T-cell (primary cell): Measurements from ENCODE around the gene NPC1. TPM values are rescaled to one million over a fixed set of nuclear protein-coding genes. Genes with fewer than 3 reads are reported as not detected.

ENCODE experiments used
- ATAC-seq, 4 experiments: fragments of 200-7000 bp in 3 of 4; fragments of 150-1000 bp in 1 of 4; cut with Tn5 transposase; replicated peaks in 1 of 4; 1 replicate in 3 of 4; 2 replicates in 1 of 4; pipeline ENCODE4 v1.10.0; 2021; ENCODE audit warnings: moderate library complexity in 3 of 4, mild to moderate bottlenecking in 2 of 4, moderate number of reproducible peaks in 1 of 4
- CTCF ChIA-PET, 2 donors: fragments of 300-600 bp; sonication (Branson Sonifier 250); formaldehyde crosslinking; loops; one replicate each; lab custom pipeline; 2022; ENCODE audit warnings: antibody characterized with exemption in 2 of 2; lab: Charles Lee
- POLR2A ChIA-PET, 2 donors: fragments of 300-600 bp; sonication (Branson Sonifier 250); formaldehyde crosslinking; loops; one replicate each; lab custom pipeline; 2022; ENCODE audit warnings: antibody characterized with exemption in 2 of 2; lab: Charles Lee
- DNase-seq, 35 experiments: peaks; one replicate each; pipeline versions ENCODE4 v3.0.0 to v3.0.0-alpha.2; 2013 to 2023
- H3K27ac ChIP-seq: one replicate; pipeline ENCODE4 v1.5.1; 2013; ENCODE audit warnings: low read length
- H3K27me3 ChIP-seq, 2 experiments: replicated peaks in 1 of 2; 1 replicate in 1 of 2; 2 replicates in 1 of 2; pipeline versions ENCODE4 v1.6.1 to v1.7.0; 2013; ENCODE audit warnings: low read length in 1 of 2, mixed read lengths in 1 of 2; ENCODE audit not compliant: control insufficient read depth in 2 of 2, insufficient read depth in 2 of 2; ENCODE audit errors: extremely low read depth in 1 of 2
- H3K36me3 ChIP-seq, 2 donors: 1 replicate in 1 of 2; 2 replicates in 1 of 2; pipeline versions ENCODE4 v1.6.1 to v1.7.0; 2013; ENCODE audit warnings: low read length in 1 of 2; ENCODE audit not compliant: control insufficient read depth in 2 of 2, insufficient read depth in 1 of 2; ENCODE audit errors: extremely low read depth in 1 of 2
- H3K4me1 ChIP-seq, 2 experiments: 1 replicate in 1 of 2; 2 replicates in 1 of 2; pipeline versions ENCODE4 v1.6.1 to v1.7.0; 2013; ENCODE audit warnings: low read length in 2 of 2, mixed read lengths in 1 of 2; ENCODE audit not compliant: insufficient read depth in 2 of 2, control insufficient read depth in 1 of 2; ENCODE audit errors: extremely low read depth in 1 of 2
- H3K4me3 ChIP-seq, 2 donors: 1 replicate in 1 of 2; 2 replicates in 1 of 2; pipeline versions ENCODE4 v1.5.1 to v1.7.0; 2013; ENCODE audit warnings: mild to moderate bottlenecking in 2 of 2, low read length in 1 of 2, moderate library complexity in 1 of 2; ENCODE audit not compliant: control insufficient read depth in 1 of 2; ENCODE audit errors: extremely low read depth in 1 of 2
- H3K9me3 ChIP-seq: 2 replicates; pipeline ENCODE4 v1.7.0; 2013
- H3K27ac Mint-ChIP-seq, 2 donors: one replicate each; pipeline ENCODE4 v1.8.0; 2020 to 2021; ENCODE audit warnings: mild to moderate bottlenecking in 2 of 2, mixed read lengths in 2 of 2
- H3K27me3 Mint-ChIP-seq, 2 donors: one replicate each; pipeline ENCODE4 v1.8.0; 2021 to 2022; ENCODE audit warnings: mixed read lengths in 2 of 2
- H3K36me3 Mint-ChIP-seq: one replicate; pipeline ENCODE4 v1.8.0; 2021; ENCODE audit warnings: mixed read lengths
- H3K4me1 Mint-ChIP-seq, 3 donors: one replicate each; pipeline ENCODE4 v1.8.0; 2020 to 2022; ENCODE audit warnings: mixed read lengths in 3 of 3, mild to moderate bottlenecking in 1 of 3
- H3K4me3 Mint-ChIP-seq, 3 donors: one replicate each; pipeline ENCODE4 v1.8.0; 2020 to 2022; ENCODE audit warnings: mild to moderate bottlenecking in 3 of 3, mixed read lengths in 3 of 3, moderate library complexity in 3 of 3
- H3K9me3 Mint-ChIP-seq, 3 donors: one replicate each; pipeline ENCODE4 v1.8.0; 2020 to 2022; ENCODE audit warnings: mixed read lengths in 3 of 3
- WGBS: methylation state at CpG from one replicate; pipeline ENCODE4 v1.1.5; 2013; ENCODE audit warnings: missing lambda C conversion rate; ENCODE audit not compliant: insufficient coverage; 5-methylcytosine and 5-hydroxymethylcytosine counted together
- total RNA-seq, 35 experiments: library from RNA in 6 of 35; stranded (reverse) in 6 of 35; fragments of 120-200 nt in 1 of 35; gene quantifications; one replicate each; pipeline versions ENCODE4 v1.2.1 to v1.2.4 and lab custom pipeline; 2013 to 2026

Gene NPC1
- total RNA-seq, 5 donors from 2014 or later (not counting 1 experiment from before 2014, with no cell fraction given) = 35.2 to 52.7 (median 39.4) TPM

DNA sequence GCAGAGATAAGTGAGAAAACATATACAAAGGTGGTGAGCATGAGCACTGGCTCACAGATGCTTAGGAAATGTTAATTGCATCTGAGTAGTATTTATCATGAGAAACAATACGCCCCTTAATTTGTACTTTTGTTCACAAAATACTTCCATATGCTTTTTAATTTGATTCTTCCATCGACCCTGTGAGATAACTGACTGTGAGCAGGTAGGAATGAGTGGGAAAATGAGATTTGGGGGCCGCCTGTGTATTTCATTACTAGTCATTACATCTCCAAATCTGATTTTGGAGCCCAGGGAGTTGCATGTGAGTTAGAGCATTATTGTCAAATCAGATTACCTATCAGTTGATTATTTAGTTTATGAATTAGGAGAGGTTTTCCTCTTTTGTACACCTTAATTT is 36.7 kb upstream of the NPC1 start:
- Histone ChIP-seq H3K4me1 (peaks cover 0 to 14% of the 10 kb centered on the region in 2 experiments), H3K9me3 (no peaks in the 10 kb centered on the region), H3K36me3 (no peaks in the 10 kb centered on the region), H3K27ac (no peak overlapping the region), H3K4me3 (no peak overlapping the region), H3K27me3 (peaks cover 10 to 36% of the 10 kb centered on the region in 2 experiments)
- Mint-ChIP-seq H3K27ac (no peak overlapping the region), H3K9me3 (no peaks in the 10 kb centered on the region), H3K4me1 (peaks cover 0 to 21% (median 3%) of the 10 kb centered on the region in 3 donors), H3K27me3 (peaks cover 31 to 35% of the 10 kb centered on the region in 2 donors), H3K4me3 (no peak overlapping the region), H3K36me3 (no peaks in the 10 kb centered on the region)
- DNase-seq (no peak), ATAC-seq (no peak)
- POLR2A ChIA-PET = no interaction called here
- CTCF ChIA-PET = interaction anchor here in 1 of 2 donors (5.8 kb wide), 1 partner anchor 79 kb away, joined by 41 read pairs; no protein-coding TSS in a partner anchor
- no CpG with 5 or more reads among the region's 3 CpGs for WGBS

DNA sequence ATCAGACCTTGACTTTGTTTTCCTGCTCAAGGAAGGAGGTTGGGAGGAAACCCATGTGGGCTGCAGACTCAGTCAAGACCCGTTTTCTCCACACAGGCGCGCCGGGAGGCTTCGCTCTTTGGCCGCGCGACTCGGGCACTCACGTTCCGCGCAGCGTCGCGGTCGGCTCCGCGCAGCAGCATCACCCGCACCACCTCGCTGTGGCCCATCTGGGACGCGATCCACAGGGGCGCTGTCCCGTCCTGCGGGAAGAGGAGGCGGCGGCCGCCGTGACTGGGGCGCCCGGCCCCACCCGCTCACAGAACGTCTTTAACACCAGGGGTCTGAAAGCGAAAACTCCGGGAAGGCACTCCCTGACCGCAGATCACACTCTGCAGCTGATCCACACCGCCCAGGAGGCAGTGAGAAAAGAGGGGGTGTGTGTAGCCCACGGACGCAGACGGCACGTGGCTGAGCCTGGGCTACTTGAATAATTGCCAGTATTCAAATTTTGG is 33.1 kb upstream of the NPC1 start:
- H3K27me3 ChIP-seq = peaks cover 10 to 38% of the 10 kb centered on the region in 2 experiments
- 2% methylated on average over 31 of the region's 41 CpGs for WGBS
- H3K27me3 Mint-ChIP-seq = peaks cover 34 to 39% of the 10 kb centered on the region in 2 donors
- ChIA-PET POLR2A (no interaction called here), CTCF (interaction anchor here in 1 of 2 donors (0.6 kb wide), 1 partner anchor 434 kb away, joined by 5 read pairs; no protein-coding TSS in a partner anchor)
- H3K36me3 ChIP-seq = no peaks in the 10 kb centered on the region
- H3K4me3 ChIP-seq = peak overlapping the region; percentile 34 to 52
- H3K9me3 Mint-ChIP-seq = no peaks in the 10 kb centered on the region
- peak in 3 of 4 experiments; percentile 34 to 59 (median 47) for ATAC-seq
- H3K27ac Mint-ChIP-seq = peak overlapping the region in 1 of 2 donors; percentile 62
- peaks cover 0 to 15% (median 3%) of the 10 kb centered on the region in 3 donors for H3K4me1 Mint-ChIP-seq
- peak overlapping the region; percentile 53 to 63 (median 59) for H3K4me3 Mint-ChIP-seq
- no peak overlapping the region for H3K27ac ChIP-seq
- H3K4me1 ChIP-seq = peaks cover 0 to 14% of the 10 kb centered on the region in 2 experiments
- no peaks in the 10 kb centered on the region for H3K36me3 Mint-ChIP-seq
- peak in 4 of 35 experiments; percentile 2 to 25 (median 8) for DNase-seq
- no peaks in the 10 kb centered on the region for H3K9me3 ChIP-seq

DNA sequence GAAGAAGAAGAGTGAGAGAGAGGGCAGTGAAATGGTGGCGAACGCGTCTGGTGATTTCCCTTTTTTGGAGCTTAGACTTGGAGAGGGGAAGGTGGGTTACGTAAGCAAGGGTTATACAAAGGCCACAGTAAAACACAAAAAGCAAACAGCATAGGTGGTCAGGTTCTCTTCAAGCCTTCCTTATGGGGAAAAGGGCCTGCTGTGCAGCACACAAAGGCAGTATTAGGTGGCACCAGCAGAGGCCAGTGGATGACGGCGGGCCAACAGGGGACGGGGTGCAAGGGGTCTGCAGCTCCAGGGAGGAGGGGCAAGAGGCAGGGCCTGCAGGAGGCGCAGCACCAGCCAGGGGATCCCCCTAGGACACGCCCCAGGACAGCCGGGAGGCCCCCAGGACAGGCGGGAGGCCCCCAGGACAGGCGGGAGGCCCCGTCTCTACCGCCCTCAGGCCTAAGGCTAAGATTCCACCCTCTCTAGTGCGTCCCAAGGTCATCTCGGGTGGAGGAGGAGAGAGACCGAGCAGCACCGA is 32.6 kb upstream of the NPC1 start:
- peaks cover 34 to 39% of the 10 kb centered on the region in 2 donors for H3K27me3 Mint-ChIP-seq
- no peak overlapping the region for H3K27ac Mint-ChIP-seq
- POLR2A ChIA-PET = no interaction called here

DNA sequence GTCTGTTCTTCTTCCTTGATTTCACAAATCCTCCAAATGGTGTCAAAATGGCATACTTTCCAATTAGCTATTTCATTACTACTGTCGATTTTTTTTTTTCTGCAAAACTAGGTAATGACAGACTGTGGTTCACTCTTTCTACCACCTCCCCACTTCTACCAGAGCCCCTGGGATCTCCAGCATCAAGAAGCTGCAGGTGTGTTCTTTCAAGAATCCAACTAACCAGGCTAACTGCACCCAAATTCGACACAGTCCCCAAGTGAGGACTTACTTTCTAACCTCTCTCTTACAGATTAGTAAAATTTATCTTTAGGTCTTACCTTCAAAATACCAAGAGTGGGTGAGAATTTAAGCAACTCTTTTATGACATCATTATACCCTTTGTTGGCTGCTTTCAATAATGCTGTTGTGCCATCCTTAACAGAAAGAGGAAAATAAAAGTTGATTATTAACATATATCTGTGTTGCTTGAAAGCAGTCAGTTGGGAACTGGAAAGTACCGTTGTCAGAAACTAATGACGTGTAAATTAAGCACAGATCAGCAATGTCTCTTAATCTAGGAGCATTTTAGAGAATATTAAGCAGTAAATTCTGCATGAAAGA is 31.2 kb upstream of the NPC1 start:
- H3K4me3 ChIP-seq = no peak overlapping the region
- H3K4me1 Mint-ChIP-seq = peaks cover 0 to 15% (median 3%) of the 10 kb centered on the region in 3 donors
- no peaks in the 10 kb centered on the region for H3K36me3 ChIP-seq
- ATAC-seq = no peak
- H3K27me3 ChIP-seq = peaks cover 10 to 41% of the 10 kb centered on the region in 2 experiments
- ChIA-PET CTCF (no interaction called here), POLR2A (no interaction called here)
- 79% methylated on average over 3 of the region's 4 CpGs for WGBS
- peaks cover 0 to 14% of the 10 kb centered on the region in 2 experiments for H3K4me1 ChIP-seq
- no peak overlapping the region for H3K27ac Mint-ChIP-seq
- DNase-seq = no peak
- H3K27ac ChIP-seq = no peak overlapping the region
- no peaks in the 10 kb centered on the region for H3K36me3 Mint-ChIP-seq
- no peaks in the 10 kb centered on the region for H3K9me3 ChIP-seq
- H3K4me3 Mint-ChIP-seq = no peak overlapping the region
- no peaks in the 10 kb centered on the region for H3K9me3 Mint-ChIP-seq
- H3K27me3 Mint-ChIP-seq = peaks cover 34 to 39% of the 10 kb centered on the region in 2 donors

More for the DNA sequence above, 32.6 kb upstream of the NPC1 start:
- 57% methylated on average over 11 of the region's 18 CpGs for WGBS
- Histone ChIP-seq H3K4me3 (peak overlapping the region; percentile 34 to 52), H3K27me3 (peaks cover 10 to 41% of the 10 kb centered on the region in 2 experiments), H3K4me1 (peaks cover 0 to 14% of the 10 kb centered on the region in 2 experiments), H3K27ac (no peak overlapping the region), H3K36me3 (no peaks in the 10 kb centered on the region), H3K9me3 (no peaks in the 10 kb centered on the region)
- DNase-seq = no peak
- ATAC-seq = peak in 1 of 4 experiments; percentile 32
- CTCF ChIA-PET = interaction anchor here in 1 of 2 donors (0.6 kb wide), 1 partner anchor 435 kb away, joined by 5 read pairs; no protein-coding TSS in a partner anchor
- no peaks in the 10 kb centered on the region for H3K36me3 Mint-ChIP-seq
- no peaks in the 10 kb centered on the region for H3K9me3 Mint-ChIP-seq
- H3K4me3 Mint-ChIP-seq = peak overlapping the region in 1 of 3 donors; percentile 59
- peaks cover 0 to 15% (median 3%) of the 10 kb centered on the region in 3 donors for H3K4me1 Mint-ChIP-seq

DNA sequence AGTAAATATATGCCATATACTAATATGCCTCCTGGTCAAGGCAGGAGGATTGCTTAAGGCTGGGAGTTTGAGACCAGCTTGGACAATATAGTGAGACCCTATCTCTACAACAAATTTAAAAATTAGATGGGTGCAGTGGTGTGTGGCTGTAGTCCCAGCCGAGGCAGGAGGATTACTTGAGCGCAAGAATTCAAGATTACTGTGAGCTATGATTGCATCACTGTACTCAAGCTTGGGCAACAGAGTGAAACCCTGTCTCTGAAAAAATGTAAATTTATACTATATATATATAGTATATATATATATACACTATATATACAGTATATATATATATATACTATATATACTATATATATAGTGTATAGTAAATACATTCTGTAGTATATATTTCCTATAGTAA is 30.0 kb upstream of the NPC1 start:
- no peaks in the 10 kb centered on the region for H3K9me3 Mint-ChIP-seq

DNA sequence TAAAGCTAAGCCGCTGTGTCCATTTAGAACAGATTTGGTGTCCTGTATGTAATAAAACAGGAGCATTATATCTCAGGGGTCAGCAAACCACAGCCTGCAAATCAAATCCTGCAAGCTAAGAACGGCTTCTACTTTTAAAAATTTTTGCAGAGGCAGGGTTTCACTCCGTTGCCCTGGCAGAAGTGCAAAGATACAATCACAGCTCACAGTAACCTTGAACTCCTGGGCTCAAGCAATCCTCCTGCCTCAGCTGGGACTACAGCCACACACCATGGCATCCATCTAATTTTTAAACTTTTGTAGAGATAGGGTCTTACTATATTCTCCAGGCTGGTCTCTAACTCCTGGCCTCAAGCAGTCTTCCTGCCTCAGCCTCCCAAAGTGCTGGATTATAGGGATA is 28.6 kb upstream of the NPC1 start:
- WGBS = 70% methylated on average over 2 of the region's 3 CpGs
- H3K27ac Mint-ChIP-seq = no peak overlapping the region
- Histone ChIP-seq H3K9me3 (no peaks in the 10 kb centered on the region), H3K36me3 (no peaks in the 10 kb centered on the region), H3K4me3 (no peak overlapping the region), H3K4me1 (peaks cover 0 to 11% of the 10 kb centered on the region in 2 experiments), H3K27ac (no peak overlapping the region), H3K27me3 (peaks cover 0 to 23% of the 10 kb centered on the region in 2 experiments)
- DNase-seq (no peak), ATAC-seq (no peak)
- H3K36me3 Mint-ChIP-seq = no peaks in the 10 kb centered on the region
- CTCF ChIA-PET = interaction anchor here in 1 of 2 donors (0.6 to 1.8 kb wide), 5 partner anchors 88 to 413 kb away, joined by 3 to 8 read pairs (median 4); no protein-coding TSS in a partner anchor
- no peak overlapping the region for H3K4me3 Mint-ChIP-seq
- peaks cover 0 to 10% (median 3%) of the 10 kb centered on the region in 3 donors for H3K4me1 Mint-ChIP-seq
- H3K9me3 Mint-ChIP-seq = no peaks in the 10 kb centered on the region
- POLR2A ChIA-PET = interaction anchor here (0.6 kb wide), 3 partner anchors 40 to 617 kb away, joined by 4 to 5 read pairs (median 5); no protein-coding TSS in a partner anchor
- peaks cover 14 to 16% of the 10 kb centered on the region in 2 donors for H3K27me3 Mint-ChIP-seq

More for the DNA sequence above, 30.0 kb upstream of the NPC1 start:
- H3K27me3 Mint-ChIP-seq = peaks cover 27 to 30% of the 10 kb centered on the region in 2 donors
- Histone ChIP-seq H3K27me3 (peaks cover 10 to 33% of the 10 kb centered on the region in 2 experiments), H3K4me3 (no peak overlapping the region), H3K9me3 (no peaks in the 10 kb centered on the region), H3K27ac (no peak overlapping the region), H3K36me3 (no peaks in the 10 kb centered on the region), H3K4me1 (peaks cover 0 to 12% of the 10 kb centered on the region in 2 experiments)
- DNase-seq = no peak
- WGBS = no CpG with 5 or more reads among the region's 2 CpGs
- H3K4me3 Mint-ChIP-seq = no peak overlapping the region
- CTCF ChIA-PET = interaction anchor here in 1 of 2 donors (0.6 kb wide), 1 partner anchor 76 kb away, joined by 5 read pairs; no protein-coding TSS in a partner anchor
- no peak overlapping the region for H3K27ac Mint-ChIP-seq
- no peaks in the 10 kb centered on the region for H3K36me3 Mint-ChIP-seq
- no peak for ATAC-seq
- H3K4me1 Mint-ChIP-seq = peaks cover 0 to 11% (median 3%) of the 10 kb centered on the region in 3 donors
- POLR2A ChIA-PET = no interaction called here
